AG04449 (cell line): ENCODE data around the gene BTRC.
"Not testable (repeated sequence)": the region's sequence is repeated elsewhere in the genome, so short reads cannot be mapped to it uniquely, and the experiment has no call there.

ENCODE experiments used
- CTCF ChIA-PET: fragments of 350-600 bp; formaldehyde crosslinking; extraction: SDS; loops from one replicate; lab custom pipeline; 2021; ENCODE audit warnings: antibody characterized with exemption; lab: Yijun Ruan, JAX
- POLR2A ChIA-PET: fragments of 400-600, 350-600 bp; formaldehyde crosslinking; extraction: SDS; loops from one replicate; lab custom pipeline; 2020; ENCODE audit warnings: antibody characterized with exemption, inconsistent platforms; lab: Yijun Ruan, JAX
- DNase-seq: peaks from one replicate; pipeline ENCODE4 v3.0.0-alpha.2; 2010; ENCODE audit warnings: low read depth, low spot score
- H3K4me3 ChIP-seq: 2 replicates; pipeline ENCODE4 v1.5.1; 2011; ENCODE audit warnings: low read depth, mild to moderate bottlenecking, control low read depth, low read length
- CTCF ChIP-seq: IDR thresholded peaks from one replicate; pipeline ENCODE4 v1.5.1; 2011; ENCODE audit warnings: mild to moderate bottlenecking, moderate library complexity, low read length, control low read depth, inconsistent platforms; ENCODE audit not compliant: insufficient read depth; ENCODE audit errors: missing control alignments

The BTRC gene

GRCh38 chr10:101311185-101312066 is 42.5 kb upstream of the BTRC start:
- H3K4me3 ChIP-seq = no peak overlapping the region
- TF ChIP-seq CTCF = no peak
- DNase-seq = no peak
- ChIA-PET POLR2A (no interaction called here), CTCF (interaction anchor here (1.0 to 2.2 kb wide), 3 partner anchors 9 to 39 kb away, joined by 3 to 13 read pairs (median 4); no protein-coding TSS in a partner anchor)

GRCh38 chr10:101319241-101319915 is 34.6 kb upstream of the BTRC start:
- POLR2A ChIA-PET = no interaction called here

GRCh38 chr10:101321073-101321472 is 32.9 kb upstream of the BTRC start:
- TF ChIP-seq CTCF = no peak
- ChIA-PET POLR2A (no interaction called here), CTCF (interaction anchor here (1.1 kb wide), 1 partner anchor 8 kb away, joined by 3 read pairs; no protein-coding TSS in a partner anchor)
- no peak overlapping the region for H3K4me3 ChIP-seq
- DNase-seq = no peak

More at GRCh38 chr10:101319241-101319915, 34.6 kb upstream of the BTRC start:
- CTCF ChIA-PET = interaction anchor here (1.3 kb wide), 1 partner anchor 21 kb away, joined by 5 read pairs; no protein-coding TSS in a partner anchor
- no peak overlapping the region for H3K4me3 ChIP-seq
- DNase-seq = no peak
- TF ChIP-seq CTCF = no peak

- DNase-seq = no peak
- TF ChIP-seq CTCF = no peak
- ChIA-PET POLR2A (no interaction called here), CTCF (interaction anchor here (0.6 kb wide), 1 partner anchor 51 kb away, joined by 3 read pairs; no protein-coding TSS in a partner anchor)
- H3K4me3 ChIP-seq = no peak overlapping the region
These were observed 31.5 kb upstream of the BTRC start for GRCh38 chr10:101322266-101323108.

GRCh38 chr10:101323495-101323894 is 30.5 kb upstream of the BTRC start:
- TF ChIP-seq CTCF = no peak
- ChIA-PET POLR2A (no interaction called here), CTCF (interaction anchor here (0.7 kb wide), 1 partner anchor 25 kb away, joined by 3 read pairs; no protein-coding TSS in a partner anchor)
- DNase-seq = no peak
- H3K4me3 ChIP-seq = no peak overlapping the region

- H3K4me3 ChIP-seq, POLR2A ChIA-PET, CTCF ChIA-PET, DNase-seq: not testable (repeated sequence)
These were observed 26.5 kb upstream of the BTRC start for GRCh38 chr10:101327454-101327853.
